ENCODE results near the gene MBD5. TPM values are rescaled to one million over a fixed set of nuclear protein-coding genes. Genes with fewer than 3 reads are reported as not detected.

The MBD5 gene
- total RNA-seq, 1 donor from 2014 or later = 59.3 TPM

DNA sequence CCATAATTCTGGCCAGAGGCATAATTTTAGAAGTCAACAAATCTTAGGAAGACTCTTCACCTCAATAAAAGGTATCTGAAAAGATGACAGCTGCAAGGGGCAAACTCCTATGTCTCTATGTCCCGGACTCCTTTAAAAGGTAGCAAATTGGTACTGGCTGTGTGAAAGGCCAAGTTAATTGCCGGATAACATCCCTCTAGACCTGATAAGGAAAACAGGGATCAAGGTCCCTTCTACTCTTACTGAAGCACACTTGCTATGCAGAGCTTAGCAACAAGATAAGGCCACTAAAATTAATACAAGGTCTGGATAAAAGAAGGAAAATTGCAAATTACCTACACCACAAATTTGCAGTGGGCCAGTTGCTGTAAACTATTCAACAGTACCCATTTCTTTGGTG is 482.6 kb downstream of the MBD5 start:
- TF ChIP-seq, protein P1, sequence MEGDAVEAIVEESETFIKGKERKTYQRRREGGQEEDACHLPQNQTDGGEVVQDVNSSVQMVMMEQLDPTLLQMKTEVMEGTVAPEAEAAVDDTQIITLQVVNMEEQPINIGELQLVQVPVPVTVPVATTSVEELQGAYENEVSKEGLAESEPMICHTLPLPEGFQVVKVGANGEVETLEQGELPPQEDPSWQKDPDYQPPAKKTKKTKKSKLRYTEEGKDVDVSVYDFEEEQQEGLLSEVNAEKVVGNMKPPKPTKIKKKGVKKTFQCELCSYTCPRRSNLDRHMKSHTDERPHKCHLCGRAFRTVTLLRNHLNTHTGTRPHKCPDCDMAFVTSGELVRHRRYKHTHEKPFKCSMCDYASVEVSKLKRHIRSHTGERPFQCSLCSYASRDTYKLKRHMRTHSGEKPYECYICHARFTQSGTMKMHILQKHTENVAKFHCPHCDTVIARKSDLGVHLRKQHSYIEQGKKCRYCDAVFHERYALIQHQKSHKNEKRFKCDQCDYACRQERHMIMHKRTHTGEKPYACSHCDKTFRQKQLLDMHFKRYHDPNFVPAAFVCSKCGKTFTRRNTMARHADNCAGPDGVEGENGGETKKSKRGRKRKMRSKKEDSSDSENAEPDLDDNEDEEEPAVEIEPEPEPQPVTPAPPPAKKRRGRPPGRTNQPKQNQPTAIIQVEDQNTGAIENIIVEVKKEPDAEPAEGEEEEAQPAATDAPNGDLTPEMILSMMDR (IDR thresholded peaks at IDR 0.05; ENCODE audit: unreplicated experiment) = no peak
- peaks cover 4% of the 10 kb centered on the region for H3K27me3 Mint-ChIP-seq (ENCODE audit: unreplicated experiment)
- H3K27ac Mint-ChIP-seq (ENCODE audit: unreplicated experiment) = no peak overlapping the region
- no peak overlapping the region for H3K4me3 Mint-ChIP-seq (ENCODE audit: unreplicated experiment)
- no peaks in the 10 kb centered on the region for H3K4me1 Mint-ChIP-seq (ENCODE audit: unreplicated experiment)
- H3K9me3 Mint-ChIP-seq (ENCODE audit: unreplicated experiment) = no peaks in the 10 kb centered on the region
- H3K36me3 Mint-ChIP-seq (ENCODE audit: low read depth, unreplicated experiment) = no peaks in the 10 kb centered on the region
- no peak for DNase-seq (ENCODE audit: low spot score)

DNA sequence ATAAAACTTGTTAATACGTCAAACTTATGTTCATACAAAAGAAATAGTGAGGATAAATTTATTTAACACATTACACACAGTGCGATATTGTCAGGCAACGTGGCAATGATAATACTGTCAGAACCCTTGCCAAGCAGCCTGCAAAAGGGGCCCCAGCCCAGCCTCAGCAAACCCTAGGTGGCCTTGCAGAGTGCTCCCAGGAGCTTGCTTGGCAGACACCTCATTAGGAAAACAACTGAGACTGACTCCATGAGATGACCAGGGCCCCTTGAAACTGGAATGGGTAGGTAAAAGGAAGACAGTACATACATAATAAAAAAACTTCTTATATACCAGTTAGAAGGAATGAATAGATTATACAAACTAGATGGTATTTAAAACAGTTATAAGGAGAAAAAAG is 487.1 kb downstream of the MBD5 start:
- no peak overlapping the region for H3K4me3 Mint-ChIP-seq (ENCODE audit: unreplicated experiment)
- no peak overlapping the region for H3K27ac Mint-ChIP-seq (ENCODE audit: unreplicated experiment)
- no peaks in the 10 kb centered on the region for H3K9me3 Mint-ChIP-seq (ENCODE audit: unreplicated experiment)
- H3K27me3 Mint-ChIP-seq (ENCODE audit: unreplicated experiment) = peaks cover 2% of the 10 kb centered on the region
- no peaks in the 10 kb centered on the region for H3K36me3 Mint-ChIP-seq (ENCODE audit: low read depth, unreplicated experiment)
- DNase-seq (ENCODE audit: low spot score) = no peak
- TF ChIP-seq, protein P1 (IDR thresholded peaks at IDR 0.05; ENCODE audit: unreplicated experiment) = no peak
- no peaks in the 10 kb centered on the region for H3K4me1 Mint-ChIP-seq (ENCODE audit: unreplicated experiment)

DNA sequence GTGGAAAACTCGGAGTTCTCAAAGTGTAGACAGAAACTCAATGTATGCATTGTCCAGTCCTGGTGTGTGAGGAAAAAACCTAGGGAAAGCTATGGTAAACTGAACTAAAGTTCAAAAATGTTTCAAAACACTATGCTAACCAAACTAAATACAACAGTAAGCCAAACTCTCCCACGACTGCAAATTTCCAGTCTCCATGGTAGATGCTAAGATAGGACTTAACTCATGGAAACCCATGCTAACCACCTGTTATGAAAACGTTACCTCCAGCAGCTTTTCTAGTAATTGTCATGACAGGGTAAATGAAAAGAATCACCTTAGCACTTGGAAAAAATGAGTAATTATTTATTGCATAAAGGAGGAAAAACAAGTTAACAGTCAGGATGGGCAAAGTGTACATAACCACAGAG is 488.0 kb downstream of the MBD5 start:
- DNase-seq (ENCODE audit: low spot score) = no peak
- Mint-ChIP-seq H3K36me3 (ENCODE audit: low read depth, unreplicated experiment) (no peaks in the 10 kb centered on the region), H3K9me3 (ENCODE audit: unreplicated experiment) (no peaks in the 10 kb centered on the region), H3K4me1 (ENCODE audit: unreplicated experiment) (no peaks in the 10 kb centered on the region), H3K4me3 (ENCODE audit: unreplicated experiment) (no peak overlapping the region), H3K27me3 (ENCODE audit: unreplicated experiment) (peaks cover 2% of the 10 kb centered on the region), H3K27ac (ENCODE audit: unreplicated experiment) (no peak overlapping the region)
- TF ChIP-seq, protein P1 (IDR thresholded peaks at IDR 0.05; ENCODE audit: unreplicated experiment) = no peak

DNA sequence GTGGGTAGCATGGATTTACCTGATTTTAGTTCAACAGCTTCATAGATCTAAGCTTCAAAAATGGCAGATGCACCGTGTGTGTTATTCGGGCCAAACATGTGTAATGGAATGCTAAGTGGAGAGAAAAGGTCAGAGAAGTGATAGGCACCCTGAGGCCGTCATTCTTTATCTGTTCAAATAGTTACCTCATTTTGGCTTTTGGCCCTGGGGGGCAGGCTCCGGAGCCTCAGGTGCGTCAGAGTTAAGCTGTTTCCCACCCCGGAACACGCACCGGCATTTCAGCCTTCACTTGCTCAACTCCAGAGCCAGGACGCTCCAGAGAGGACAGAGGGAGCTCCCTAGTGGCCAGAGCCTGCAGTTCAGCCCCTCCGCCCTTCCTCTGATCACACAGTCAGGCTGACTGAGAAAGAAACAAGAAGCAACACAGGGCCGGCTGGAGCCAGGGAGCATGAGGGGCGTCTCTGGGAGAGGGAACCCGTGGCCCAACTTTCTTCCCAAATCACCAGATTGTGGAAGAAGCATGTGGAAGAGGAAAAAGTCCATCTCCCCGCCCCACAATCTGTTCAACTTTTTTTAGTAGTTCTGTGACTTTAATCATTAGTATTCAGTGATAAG is 488.5 kb downstream of the MBD5 start:
- H3K9me3 Mint-ChIP-seq (ENCODE audit: unreplicated experiment) = no peaks in the 10 kb centered on the region
- H3K27me3 Mint-ChIP-seq (ENCODE audit: unreplicated experiment) = peaks cover 2% of the 10 kb centered on the region
- H3K4me1 Mint-ChIP-seq (ENCODE audit: unreplicated experiment) = no peaks in the 10 kb centered on the region
- TF ChIP-seq, protein P1 (IDR thresholded peaks at IDR 0.05; ENCODE audit: unreplicated experiment) = peak; percentile 63
- H3K4me3 Mint-ChIP-seq (ENCODE audit: unreplicated experiment) = no peak overlapping the region
- no peaks in the 10 kb centered on the region for H3K36me3 Mint-ChIP-seq (ENCODE audit: low read depth, unreplicated experiment)
- no peak overlapping the region for H3K27ac Mint-ChIP-seq (ENCODE audit: unreplicated experiment)
- DNase-seq (ENCODE audit: low spot score) = peak; percentile 86

DNA sequence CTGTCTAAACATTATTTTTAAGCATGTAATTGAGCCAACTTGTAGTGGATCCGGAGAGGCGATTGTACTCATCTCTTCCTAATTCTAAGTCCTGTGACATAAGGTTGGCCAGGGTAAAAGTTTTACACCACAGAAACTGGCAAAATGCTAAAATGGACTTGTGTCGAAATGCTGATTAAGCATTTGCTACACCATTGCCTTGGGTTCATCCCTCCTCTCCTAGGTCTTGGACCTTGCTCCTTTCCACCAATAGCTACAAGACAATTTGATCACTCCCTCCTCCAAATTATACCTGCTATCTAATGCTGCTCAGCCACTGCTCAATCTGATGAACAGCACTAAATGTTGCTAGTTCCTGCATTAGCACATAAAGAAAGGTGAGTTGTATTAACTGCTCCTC is 491.0 kb downstream of the MBD5 start:
- Mint-ChIP-seq H3K4me1 (ENCODE audit: unreplicated experiment) (no peaks in the 10 kb centered on the region), H3K27ac (ENCODE audit: unreplicated experiment) (no peak overlapping the region), H3K9me3 (ENCODE audit: unreplicated experiment) (no peaks in the 10 kb centered on the region), H3K4me3 (ENCODE audit: unreplicated experiment) (no peak overlapping the region), H3K36me3 (ENCODE audit: low read depth, unreplicated experiment) (no peaks in the 10 kb centered on the region), H3K27me3 (ENCODE audit: unreplicated experiment) (no peaks in the 10 kb centered on the region)
- TF ChIP-seq, protein P1 (IDR thresholded peaks at IDR 0.05; ENCODE audit: unreplicated experiment) = no peak
- no peak for DNase-seq (ENCODE audit: low spot score)
